DMS114 treated with DMSO at 0.1 percent for 48 hours (cell line): ENCODE data around the gene KCNMA1.

Experiments
- DNase-seq: peaks from one replicate; lab custom pipeline; 2025; ENCODE audit not compliant: unreplicated experiment; lab: John Stamatoyannopoulos, UW

KCNMA1 gene

GRCh38 chr10:77511498-77512218 is 126.0 kb downstream of the KCNMA1 start:
- DNase-seq: no peak

- DNase-seq: no peak
Measured at GRCh38 chr10:77510695-77511094, 126.9 kb downstream of the KCNMA1 start.

- no peak for DNase-seq
Measured at GRCh38 chr10:77510294-77510693, 127.3 kb downstream of the KCNMA1 start.

DNA sequence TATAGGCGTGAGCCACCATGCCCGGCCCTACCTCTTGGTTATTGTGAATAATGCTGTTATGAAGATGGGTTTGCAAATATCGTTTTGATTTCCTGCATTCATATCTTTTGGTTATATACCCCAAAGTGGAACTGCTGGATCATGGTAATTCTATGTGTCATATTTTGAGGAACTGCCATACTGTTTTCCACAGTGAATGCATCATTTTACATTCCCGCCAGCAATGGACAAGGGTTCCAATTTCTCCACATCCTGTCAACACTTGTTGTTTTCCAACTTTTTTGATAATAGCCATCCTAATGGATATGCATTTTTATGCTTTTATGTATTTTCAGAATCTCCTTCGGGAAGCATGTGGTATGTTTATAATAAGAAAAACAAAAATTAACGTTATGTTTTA is 128.2 kb downstream of the KCNMA1 start:
- DNase-seq: no peak

- no peak for DNase-seq
Measured at GRCh38 chr10:77507291-77507880, 130.2 kb downstream of the KCNMA1 start.

GRCh38 chr10:77506517-77507200 is 130.9 kb downstream of the KCNMA1 start:
- no peak for DNase-seq

- DNase-seq: no peak
Measured at GRCh38 chr10:77505431-77506334, 131.9 kb downstream of the KCNMA1 start.

- DNase-seq: no peak
Measured at GRCh38 chr10:77504873-77505257, 132.7 kb downstream of the KCNMA1 start.

DNA sequence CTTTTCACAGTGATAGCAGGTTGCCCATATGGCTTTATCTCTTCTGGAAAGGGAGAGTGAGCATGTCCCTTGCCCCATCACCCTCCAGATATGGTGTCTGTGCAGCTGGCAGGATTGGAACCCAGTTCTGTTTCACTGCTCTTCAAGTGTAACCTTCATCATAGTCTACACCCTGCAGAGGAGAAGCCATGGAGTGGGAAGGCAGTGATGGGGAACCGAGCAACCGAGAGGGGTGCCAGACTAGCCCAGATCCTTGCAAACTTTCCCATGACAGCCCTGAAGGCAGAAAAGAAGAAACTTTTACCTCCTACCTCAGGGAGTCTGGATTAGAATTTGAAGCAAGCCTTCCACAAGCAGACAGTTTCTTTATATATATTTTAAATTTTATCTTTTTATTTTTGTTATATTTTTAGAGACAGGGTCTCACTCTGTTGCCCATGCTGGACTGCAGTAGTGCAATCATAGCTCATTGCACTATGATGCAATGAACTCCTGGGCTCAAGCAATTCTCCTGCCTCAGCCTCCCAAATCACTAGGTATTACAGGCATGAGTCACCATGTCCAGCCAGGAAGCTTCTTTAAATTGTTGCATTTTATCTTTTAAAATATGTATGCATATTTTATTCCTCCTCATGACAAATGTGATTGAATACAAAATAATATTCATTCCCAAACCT is 133.3 kb downstream of the KCNMA1 start:
- no peak for DNase-seq

- no peak for DNase-seq
Measured at GRCh38 chr10:77501846-77502261, 135.8 kb downstream of the KCNMA1 start.

DNA sequence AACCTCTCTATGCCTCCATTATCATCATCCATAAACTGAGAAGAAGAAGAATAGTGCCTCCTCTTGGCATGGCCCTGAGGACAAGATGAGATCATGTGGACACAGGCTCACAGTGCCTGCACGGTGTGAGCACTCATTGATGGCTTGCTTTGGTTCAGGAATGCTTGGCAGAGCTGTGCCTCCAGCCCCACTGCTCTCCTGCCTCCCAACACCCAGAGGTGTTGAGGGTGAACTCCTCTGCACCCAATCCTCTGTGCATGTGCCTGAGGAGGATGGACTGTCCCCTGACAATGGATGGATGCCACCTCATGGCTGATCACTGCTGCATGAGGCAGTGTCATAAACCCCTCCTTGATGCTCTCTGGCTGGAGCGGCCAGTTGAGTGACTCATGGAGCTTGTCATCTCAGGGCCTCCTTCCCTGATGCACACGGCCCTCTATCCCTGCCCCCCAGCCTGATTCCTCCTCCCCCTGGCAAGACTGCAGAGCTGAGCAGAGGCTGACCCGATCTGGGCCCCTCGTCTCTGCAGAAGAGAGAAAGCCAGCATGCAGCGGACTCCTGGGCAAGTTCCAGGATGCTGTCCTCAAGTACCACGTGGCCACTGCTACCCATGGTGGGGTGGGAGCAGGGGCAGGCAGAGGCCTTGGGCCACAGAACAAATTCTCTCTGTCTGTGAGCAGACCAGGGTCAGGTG is 136.3 kb downstream of the KCNMA1 start:
- no peak for DNase-seq

DNA sequence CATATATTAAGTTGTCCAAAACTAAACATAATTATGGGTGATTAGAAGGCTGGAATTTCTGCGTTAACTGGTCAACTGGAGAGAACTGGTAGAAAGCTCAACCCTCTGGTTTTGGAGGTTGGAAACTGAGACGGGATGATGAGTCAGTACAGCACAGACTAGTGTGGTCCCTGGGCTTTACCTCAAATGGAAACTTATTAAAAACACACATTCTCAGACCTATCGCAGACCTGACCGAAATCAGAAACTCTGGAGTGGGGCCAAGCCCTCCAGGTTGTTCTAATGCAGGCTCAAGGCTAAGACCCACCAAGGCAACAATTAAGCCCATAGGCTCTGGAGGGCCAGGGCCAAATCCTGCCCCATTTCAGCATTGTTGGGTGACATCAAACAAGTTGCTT is 136.9 kb downstream of the KCNMA1 start:
- no peak for DNase-seq

DNA sequence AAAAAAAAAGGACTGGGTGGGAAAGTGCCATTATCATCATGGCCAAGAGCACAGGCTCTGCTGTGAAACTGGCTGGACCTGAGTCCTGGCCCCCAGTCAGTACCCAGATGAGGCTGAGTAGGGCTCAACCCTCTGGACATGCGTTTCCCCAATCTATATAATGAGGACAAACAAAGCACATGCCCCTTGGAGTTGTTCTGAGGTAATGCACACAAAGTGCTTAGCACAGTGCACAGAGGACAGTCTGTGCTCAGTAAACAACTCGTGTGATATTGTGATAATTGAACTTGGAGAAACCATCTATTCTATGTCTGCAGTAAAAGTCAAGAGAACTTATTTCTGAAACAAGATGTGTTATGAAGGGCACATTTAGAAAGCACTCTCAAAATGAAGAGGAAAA is 138.8 kb downstream of the KCNMA1 start:
- DNase-seq: no peak

GRCh38 chr10:77498210-77498609 is 139.4 kb downstream of the KCNMA1 start:
- no peak for DNase-seq

DNA sequence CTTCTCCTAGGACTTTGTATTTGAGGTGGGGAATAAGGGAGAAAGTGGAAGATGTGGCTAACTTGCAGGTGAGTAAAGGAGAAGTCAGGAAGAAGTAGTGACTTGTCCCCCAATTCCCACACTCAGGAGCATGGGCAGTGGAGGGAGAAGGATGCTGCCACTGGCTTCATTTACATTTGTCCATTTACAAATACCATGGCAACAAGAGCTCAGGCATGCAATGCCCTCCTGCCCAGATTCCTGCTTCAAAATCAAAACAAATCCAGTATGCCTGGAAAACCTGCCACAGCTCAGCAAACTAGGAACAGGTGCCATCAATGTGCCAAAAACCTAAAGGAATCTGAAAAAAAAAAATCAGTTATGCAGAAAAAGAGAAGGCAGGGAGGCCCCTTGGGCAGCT is 139.9 kb downstream of the KCNMA1 start:
- no peak for DNase-seq

- DNase-seq: no peak
Measured at GRCh38 chr10:77496941-77497420, 140.6 kb downstream of the KCNMA1 start.

DNA sequence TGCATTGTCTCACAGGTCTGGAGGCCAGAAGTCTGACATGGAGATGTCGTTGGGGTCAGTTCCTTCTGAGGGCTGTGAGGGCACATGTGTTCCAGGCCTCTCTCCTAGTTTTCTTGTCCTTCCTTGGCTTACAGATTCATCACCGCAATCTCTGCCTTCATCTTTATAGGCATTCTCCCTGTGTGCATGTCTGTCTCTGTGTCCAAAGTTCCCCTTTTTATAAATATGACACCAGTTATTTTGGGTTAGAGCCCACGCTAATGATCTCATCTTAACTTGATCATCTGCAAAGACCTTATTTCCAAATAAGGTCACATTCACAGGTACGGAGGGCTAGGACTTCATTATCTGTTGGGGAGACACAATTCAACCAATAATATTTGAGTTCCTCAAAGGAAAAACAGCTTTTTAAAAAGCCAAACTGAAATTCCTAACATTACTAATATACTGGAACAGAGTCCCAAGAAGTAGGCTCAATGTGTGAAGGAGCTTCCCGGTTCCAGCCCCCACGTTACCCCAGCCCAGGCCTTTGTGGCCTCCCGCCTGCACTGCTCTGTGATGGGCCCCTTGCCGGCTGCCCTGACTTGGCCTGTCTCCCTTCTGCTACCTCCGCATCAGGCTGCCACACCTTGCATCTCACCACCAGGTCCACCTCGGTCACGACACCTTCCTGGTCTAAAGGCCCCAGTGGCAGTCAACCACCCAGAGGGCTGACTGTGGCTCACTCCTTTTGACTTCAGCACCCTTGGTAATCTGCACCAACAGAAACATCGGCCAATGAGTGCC is 142.7 kb downstream of the KCNMA1 start:
- no peak for DNase-seq

- peak; percentile 11 for DNase-seq
Measured at GRCh38 chr10:77494327-77494726, 143.3 kb downstream of the KCNMA1 start.

GRCh38 chr10:77493851-77494261 is 143.8 kb downstream of the KCNMA1 start:
- DNase-seq: no peak
